Neural cell (in vitro differentiated cells): ENCODE results near the gene LSM12. TPM values are rescaled to one million over a fixed set of nuclear protein-coding genes. Genes with fewer than 3 reads are reported as not detected.

Source experiments
- H2AFZ ChIP-seq: fragments of 200-600, 300-800 bp; sonication (generic), shearing (Covaris generic); 2 replicates; pipeline ENCODE4 v1.6.0; 2014; ENCODE audit warnings: low read depth, mild to moderate bottlenecking, antibody characterized with exemption, low read length, moderate library complexity
- H3F3A ChIP-seq: fragments of 200-600 bp; shearing (Covaris generic); 2 replicates; pipeline ENCODE4 v1.6.1; 2016; ENCODE audit warnings: mild to moderate bottlenecking, moderate library complexity, mixed read lengths, antibody characterized with exemption, low read length; ENCODE audit not compliant: insufficient read depth, poor library complexity, severe bottlenecking
- H3K27ac ChIP-seq: fragments of 200-600, 300-800 bp; sonication (generic), shearing (Covaris generic); 2 replicates; pipeline ENCODE4 v1.5.1; 2014; ENCODE audit warnings: mild to moderate bottlenecking, low read length, moderate library complexity
- H3K27me3 ChIP-seq: fragments of 300-800, 200-600 bp; sonication (generic), shearing (Covaris generic); 2 replicates; pipeline ENCODE4 v1.6.0; 2014; ENCODE audit warnings: mild to moderate bottlenecking, low read depth, low read length, moderate library complexity; ENCODE audit not compliant: insufficient read depth
- H3K36me3 ChIP-seq: fragments of 300-800, 200-600 bp; sonication (generic), shearing (Covaris generic); 2 replicates; pipeline ENCODE4 v1.5.1; 2014; ENCODE audit warnings: mild to moderate bottlenecking, antibody characterized with exemption, low read length, moderate library complexity; ENCODE audit not compliant: insufficient read depth
- H3K4me2 ChIP-seq: fragments of 300-800, 200-600 bp; sonication (generic), shearing (Covaris generic); 2 replicates; pipeline ENCODE4 v1.6.0; 2014; ENCODE audit warnings: mild to moderate bottlenecking, low read length
- H3K4me3 ChIP-seq: fragments of 300-800, 200-600 bp; sonication (generic), shearing (Covaris generic); 2 replicates; pipeline ENCODE4 v1.5.1; 2014; ENCODE audit warnings: mild to moderate bottlenecking, low read length, moderate library complexity
- H3K79me2 ChIP-seq: fragments of 200-600 bp; shearing (Covaris generic); replicated peaks from 2 replicates; pipeline ENCODE4 v1.6.0; 2014; ENCODE audit warnings: mild to moderate bottlenecking, low read length, moderate library complexity; ENCODE audit not compliant: insufficient read depth
- H3K9ac ChIP-seq: fragments of 300-800, 200-600 bp; sonication (generic), shearing (Covaris generic); 2 replicates; pipeline ENCODE4 v1.6.1; 2016; ENCODE audit warnings: mild to moderate bottlenecking, low read length, mixed read lengths
- H3K9me2 ChIP-seq: fragments of 200-600 bp; shearing (Covaris generic); 2 replicates; pipeline ENCODE4 v1.6.1; 2016; ENCODE audit warnings: mild to moderate bottlenecking, low read length, mixed read lengths; ENCODE audit not compliant: insufficient read depth
- H3K9me3 ChIP-seq: fragments of 200-600, 300-800 bp; sonication (generic), shearing (Covaris generic); 2 replicates; pipeline ENCODE4 v1.6.1; 2016; ENCODE audit warnings: mild to moderate bottlenecking, mixed run types, low read length, moderate library complexity, mixed read lengths
- H4K20me1 ChIP-seq: fragments of 200-600 bp; shearing (Covaris generic); 2 replicates; pipeline ENCODE4 v1.6.1; 2016; ENCODE audit warnings: mild to moderate bottlenecking, mixed run types; ENCODE audit not compliant: insufficient read depth
- CTCF ChIP-seq: fragments of 450-650 bp; IDR thresholded peaks from 2 replicates; pipeline ENCODE4 v1.5.1; 2014; ENCODE audit warnings: antibody characterized with exemption, mild to moderate bottlenecking, moderate library complexity; ENCODE audit not compliant: poor library complexity, severe bottlenecking
- EP300 ChIP-seq: fragments of 450-650 bp; conservative IDR thresholded peaks from 2 replicates; pipeline ENCODE4 v1.6.1; 2014; ENCODE audit warnings: antibody characterized with exemption, mild to moderate bottlenecking, moderate library complexity; ENCODE audit not compliant: poor library complexity, severe bottlenecking
- EZH2 ChIP-seq: fragments of 200-600, 300-800 bp; shearing (Covaris generic), sonication (generic); IDR thresholded peaks from 2 replicates; pipeline ENCODE4 v1.6.1; 2014; ENCODE audit warnings: antibody characterized with exemption, low read length, borderline replicate concordance, mild to moderate bottlenecking; ENCODE audit not compliant: insufficient read depth, poor library complexity, severe bottlenecking
- MXI1 ChIP-seq: fragments of 450-650 bp; conservative IDR thresholded peaks from 2 replicates; pipeline ENCODE4 v1.6.1; 2014; ENCODE audit warnings: antibody characterized with exemption, mild to moderate bottlenecking; ENCODE audit not compliant: poor library complexity, severe bottlenecking
- POLR2AphosphoS5 ChIP-seq: IDR thresholded peaks from 2 replicates; pipeline ENCODE4 v1.6.1; 2012
- RAD21 ChIP-seq: fragments of 450-650 bp; conservative IDR thresholded peaks from 2 replicates; pipeline ENCODE4 v1.6.1; 2014; ENCODE audit warnings: antibody characterized with exemption, mild to moderate bottlenecking, moderate library complexity
- REST ChIP-seq: IDR thresholded peaks from 2 replicates; pipeline ENCODE4 v1.6.1; 2012; ENCODE audit warnings: borderline replicate concordance
- SMC3 ChIP-seq: fragments of 450-650 bp; conservative IDR thresholded peaks from 2 replicates; pipeline ENCODE4 v1.6.1; 2014; ENCODE audit warnings: antibody characterized with exemption, mild to moderate bottlenecking, moderate library complexity; ENCODE audit not compliant: poor library complexity
- TAF1 ChIP-seq: IDR thresholded peaks from 2 replicates; pipeline ENCODE4 v1.6.1; 2012; ENCODE audit warnings: low read depth
- polyA plus RNA-seq: library from polyadenylated mRNA; depleted of rRNA; stranded (reverse); fragments of >200 nt; gene quantifications from 2 replicates; pipeline ENCODE4 v1.2.3, GENCODE V29; 2014

The LSM12 gene
- polyA plus RNA-seq, 1 donor from 2014 or later: 12.0 TPM

GRCh38 chr17:44087319-44087718, 20.8 kb upstream of the LSM12 start:
- Histone ChIP-seq H3K9me2 (no peaks in the 10 kb centered on the region), H3K9me3 (no peaks in the 10 kb centered on the region), H3K79me2 (no peaks in the 10 kb centered on the region), H3K36me3 (no peaks in the 10 kb centered on the region), H2AFZ (no peak overlapping the region), H3K27ac (peak overlapping the region; percentile 24), H3K4me3 (no peak overlapping the region), H3K9ac (peak overlapping the region; percentile 46), H3K4me2 (no peak overlapping the region), H3F3A (no peaks in the 10 kb centered on the region), H4K20me1 (no peaks in the 10 kb centered on the region), H3K27me3 (no peaks in the 10 kb centered on the region)
- TF ChIP-seq EZH2 (no peak), SMC3 (no peak), RAD21 (no peak), CTCF (no peak), POLR2AphosphoS5 (peak; percentile 2), TAF1 (no peak), EP300 (no peak)

GRCh38 chr17:44086364-44087311, 20.2 kb upstream of the LSM12 start:
- TF ChIP-seq POLR2AphosphoS5 (peak; percentile 19), RAD21 (no peak), TAF1 (no peak), EP300 (no peak), CTCF (no peak), EZH2 (no peak), REST (no peak), MXI1 (no peak), SMC3 (no peak)
- Histone ChIP-seq H3K9me3 (no peaks in the 10 kb centered on the region), H3K9me2 (no peaks in the 10 kb centered on the region), H2AFZ (no peak overlapping the region), H3K27ac (peak overlapping the region; percentile 24), H3K36me3 (no peaks in the 10 kb centered on the region), H3F3A (no peaks in the 10 kb centered on the region), H3K27me3 (no peaks in the 10 kb centered on the region), H3K79me2 (no peaks in the 10 kb centered on the region), H3K9ac (peak overlapping the region; percentile 46), H3K4me2 (no peak overlapping the region), H3K4me3 (no peak overlapping the region), H4K20me1 (no peaks in the 10 kb centered on the region)
